Right atrium auricular region (tissue), 2 donors: ENCODE data around the gene BORCS5. TPM values are rescaled to one million over a fixed set of nuclear protein-coding genes. Genes with fewer than 3 reads are reported as not detected.

ENCODE experiments used
- DNase-seq: peaks from one replicate; pipeline ENCODE4 v3.0.0-alpha.2; 2019; ENCODE audit warnings: low spot score
- H3K27ac ChIP-seq, 2 donors: fragments of 200-600 bp; sonication (generic); 1 replicate in 1 of 2; 2 replicates in 1 of 2; pipeline ENCODE4 v1.5.1; 2016 to 2019
- H3K27me3 ChIP-seq, 2 donors: fragments of 200-600 bp; sonication (generic); one replicate each; pipeline versions ENCODE4 v1.5.1 to v1.6.0; 2017 to 2019
- H3K36me3 ChIP-seq: fragments of 200-600 bp; sonication (generic); one replicate; pipeline ENCODE4 v1.5.1; 2016
- H3K4me1 ChIP-seq, 2 donors: fragments of 200-600 bp; sonication (generic); one replicate each; pipeline versions ENCODE4 v1.5.1 to v1.6.0; 2017 to 2019
- H3K4me3 ChIP-seq, 2 donors: fragments of 200-600 bp; sonication (generic); 1 replicate in 1 of 2; 2 replicates in 1 of 2; pipeline ENCODE4 v1.5.1; 2017 to 2019; ENCODE audit warnings: mild to moderate bottlenecking in 1 of 2, moderate library complexity in 1 of 2
- H3K9me3 ChIP-seq, 2 donors: fragments of 200-600 bp; sonication (generic); one replicate each; pipeline ENCODE4 v1.5.1; 2019
- total RNA-seq, 2 donors: library from RNA; depleted of rRNA; stranded (reverse); fragments of >200 nt; gene quantifications; one replicate each; pipeline ENCODE4 v1.1.0, GENCODE V29; 2016
- TF ChIP-seq, protein P1 (sequence below), 2 donors: fragments of 200-600 bp; sonication (generic); IDR thresholded peaks; one replicate each; pipeline ENCODE4 v1.5.1; 2019; ENCODE audit warnings: antibody characterized with exemption in 2 of 2

Gene BORCS5
- total RNA-seq, 2 donors from 2014 or later = 6.2 to 8.0 TPM

DNA sequence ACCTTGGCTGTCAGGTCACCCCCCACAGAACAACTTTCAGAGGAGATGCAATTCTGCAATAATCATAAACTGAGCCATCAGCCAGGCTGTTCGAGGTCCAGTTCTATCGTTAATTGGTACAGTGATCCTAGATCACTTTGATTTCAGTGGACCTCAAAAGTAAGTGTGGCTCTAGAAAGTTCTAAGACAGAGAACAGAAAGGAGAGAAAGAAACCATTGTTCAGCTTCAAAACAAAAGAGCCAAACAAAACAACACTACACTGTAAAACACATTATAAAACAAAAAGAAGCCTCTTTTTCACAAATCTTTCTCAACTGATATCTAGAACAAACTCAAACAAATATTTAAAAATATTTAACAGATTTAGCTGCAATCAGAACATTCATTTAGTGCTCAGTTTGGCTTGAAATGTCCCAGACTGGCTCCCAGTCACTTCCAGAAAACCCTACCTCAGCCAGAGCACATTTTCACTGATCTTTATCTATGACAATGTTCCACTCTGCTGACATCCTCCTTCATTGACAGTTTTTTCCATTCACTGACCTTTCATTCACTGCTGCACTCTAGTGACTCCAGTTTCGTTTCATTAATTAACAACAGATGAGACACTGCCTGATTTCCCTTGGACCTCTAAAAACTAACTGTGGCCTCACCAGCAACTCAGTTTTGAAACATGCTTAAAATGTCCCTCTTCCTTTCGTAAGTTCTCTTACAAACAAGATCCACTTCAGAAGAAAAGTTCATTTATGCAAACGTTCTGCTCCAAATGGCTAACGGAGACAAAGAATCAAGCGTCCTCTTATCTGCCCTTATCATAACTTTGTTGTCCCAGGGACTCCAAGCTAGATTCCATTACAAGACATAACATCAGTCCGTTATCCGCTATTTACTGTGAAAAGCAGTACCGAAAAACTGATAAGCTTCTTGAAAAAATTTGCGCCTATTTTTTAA, 148.9 kb downstream of the BORCS5 start:
- no peaks in the 10 kb centered on the region for H3K9me3 ChIP-seq
- H3K4me1 ChIP-seq = peaks cover 0 to 43% of the 10 kb centered on the region in 2 donors
- TF ChIP-seq, protein P1, sequence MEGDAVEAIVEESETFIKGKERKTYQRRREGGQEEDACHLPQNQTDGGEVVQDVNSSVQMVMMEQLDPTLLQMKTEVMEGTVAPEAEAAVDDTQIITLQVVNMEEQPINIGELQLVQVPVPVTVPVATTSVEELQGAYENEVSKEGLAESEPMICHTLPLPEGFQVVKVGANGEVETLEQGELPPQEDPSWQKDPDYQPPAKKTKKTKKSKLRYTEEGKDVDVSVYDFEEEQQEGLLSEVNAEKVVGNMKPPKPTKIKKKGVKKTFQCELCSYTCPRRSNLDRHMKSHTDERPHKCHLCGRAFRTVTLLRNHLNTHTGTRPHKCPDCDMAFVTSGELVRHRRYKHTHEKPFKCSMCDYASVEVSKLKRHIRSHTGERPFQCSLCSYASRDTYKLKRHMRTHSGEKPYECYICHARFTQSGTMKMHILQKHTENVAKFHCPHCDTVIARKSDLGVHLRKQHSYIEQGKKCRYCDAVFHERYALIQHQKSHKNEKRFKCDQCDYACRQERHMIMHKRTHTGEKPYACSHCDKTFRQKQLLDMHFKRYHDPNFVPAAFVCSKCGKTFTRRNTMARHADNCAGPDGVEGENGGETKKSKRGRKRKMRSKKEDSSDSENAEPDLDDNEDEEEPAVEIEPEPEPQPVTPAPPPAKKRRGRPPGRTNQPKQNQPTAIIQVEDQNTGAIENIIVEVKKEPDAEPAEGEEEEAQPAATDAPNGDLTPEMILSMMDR (IDR thresholded peaks at IDR 0.05) = no peak
- no peaks in the 10 kb centered on the region for H3K36me3 ChIP-seq
- H3K27ac ChIP-seq = peak overlapping the region; percentile 72 to 78
- no peak for DNase-seq
- peak overlapping the region; percentile 19 to 38 for H3K4me3 ChIP-seq
- no peaks in the 10 kb centered on the region for H3K27me3 ChIP-seq

DNA sequence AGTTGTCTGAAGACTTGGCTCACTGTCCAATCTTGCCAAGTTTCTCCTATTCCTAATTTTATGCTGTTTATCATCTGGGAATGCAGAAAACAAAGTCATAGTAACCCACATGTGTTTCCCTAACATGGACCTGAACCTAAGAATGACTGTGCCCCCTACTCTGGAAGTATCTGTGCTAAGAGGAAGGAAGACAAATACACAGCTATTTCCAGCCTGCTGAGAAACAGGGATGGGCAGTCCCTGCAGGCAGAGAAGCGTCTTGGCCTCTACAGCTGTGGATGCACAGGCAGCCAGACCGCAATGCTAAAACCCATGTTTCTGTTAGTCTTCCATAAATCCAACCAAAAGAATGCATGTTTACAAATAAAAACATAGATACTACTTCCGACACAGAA, 149.6 kb downstream of the BORCS5 start:
- DNase-seq = no peak
- H3K27ac ChIP-seq = peak overlapping the region; percentile 72 to 78
- H3K36me3 ChIP-seq = no peaks in the 10 kb centered on the region
- H3K9me3 ChIP-seq = no peaks in the 10 kb centered on the region
- TF ChIP-seq, protein P1 (IDR thresholded peaks at IDR 0.05) = no peak
- H3K4me1 ChIP-seq = peaks cover 0 to 43% of the 10 kb centered on the region in 2 donors
- H3K4me3 ChIP-seq = peak overlapping the region; percentile 19 to 38
- H3K27me3 ChIP-seq = no peaks in the 10 kb centered on the region

DNA sequence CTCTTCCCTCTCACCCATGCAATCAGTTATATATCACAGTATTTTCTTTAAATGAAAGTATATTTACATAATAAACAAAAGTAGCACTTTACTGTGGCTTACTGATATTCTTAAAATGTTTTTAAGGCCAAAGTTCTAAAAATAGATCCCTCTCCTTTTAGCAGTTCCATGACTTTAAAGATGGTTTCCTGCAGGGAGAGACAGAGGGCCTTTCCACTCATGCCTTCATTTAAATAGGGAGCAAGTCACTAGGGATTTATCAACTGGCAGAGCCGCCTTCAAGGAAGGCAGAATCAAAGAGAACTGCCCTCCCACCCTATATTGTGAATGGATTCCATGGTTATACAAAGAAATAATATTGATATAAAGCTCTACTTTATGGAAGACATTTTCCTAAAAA, 150.2 kb downstream of the BORCS5 start:
- H3K4me3 ChIP-seq = no peak overlapping the region
- peak overlapping the region; percentile 72 to 78 for H3K27ac ChIP-seq
- no peaks in the 10 kb centered on the region for H3K36me3 ChIP-seq
- H3K27me3 ChIP-seq = no peaks in the 10 kb centered on the region
- H3K9me3 ChIP-seq = no peaks in the 10 kb centered on the region
- peaks cover 0 to 43% of the 10 kb centered on the region in 2 donors for H3K4me1 ChIP-seq
- no peak for DNase-seq
- TF ChIP-seq, protein P1 (IDR thresholded peaks at IDR 0.05) = no peak

DNA sequence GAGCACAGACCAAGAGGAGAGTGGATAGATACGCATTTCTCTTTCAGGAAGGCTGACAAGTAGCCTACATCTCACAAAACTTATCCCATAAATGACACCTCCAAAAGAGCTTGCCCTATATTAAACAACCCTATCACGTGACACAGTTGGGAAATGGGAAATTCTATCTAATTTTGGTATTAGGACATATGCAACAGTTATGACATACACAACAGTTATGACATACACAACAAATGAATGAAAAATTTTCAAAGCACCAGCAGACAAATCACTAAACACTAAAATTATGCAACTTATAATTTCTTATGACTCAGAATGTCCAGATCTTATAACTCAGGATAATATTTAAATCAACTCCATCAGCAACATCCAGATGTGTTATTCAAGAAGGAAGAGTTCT, 151.7 kb downstream of the BORCS5 start:
- no peaks in the 10 kb centered on the region for H3K9me3 ChIP-seq
- TF ChIP-seq, protein P1 (IDR thresholded peaks at IDR 0.05) = no peak
- peaks cover 0 to 42% of the 10 kb centered on the region in 2 donors for H3K4me1 ChIP-seq
- no peak for DNase-seq
- no peaks in the 10 kb centered on the region for H3K27me3 ChIP-seq
- no peak overlapping the region for H3K27ac ChIP-seq
- H3K4me3 ChIP-seq = no peak overlapping the region
- no peaks in the 10 kb centered on the region for H3K36me3 ChIP-seq

DNA sequence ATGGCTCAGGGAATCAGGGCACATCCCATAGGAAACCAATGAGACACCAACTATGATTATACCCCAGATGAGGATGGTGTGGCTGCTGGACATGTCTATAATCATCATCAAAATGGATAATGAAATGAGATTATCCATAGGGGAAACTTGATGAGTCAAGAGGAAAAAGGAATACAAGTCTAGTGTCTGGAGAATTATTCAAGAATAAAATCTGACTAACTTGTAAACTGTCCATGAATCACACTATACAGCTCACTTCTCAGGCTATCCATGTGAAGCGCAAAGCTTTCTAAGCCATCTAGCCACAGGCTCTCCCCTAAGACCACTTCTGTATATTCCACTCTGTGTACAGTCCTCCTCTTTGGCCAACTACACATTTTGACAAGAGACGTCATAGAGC, 153.3 kb downstream of the BORCS5 start:
- no peaks in the 10 kb centered on the region for H3K27me3 ChIP-seq
- peak overlapping the region in 1 of 2 donors; percentile 47 for H3K27ac ChIP-seq

More for the DNA sequence above, 153.3 kb downstream of the BORCS5 start:
- Histone ChIP-seq H3K9me3 (no peaks in the 10 kb centered on the region), H3K36me3 (no peaks in the 10 kb centered on the region), H3K4me1 (peaks cover 0 to 30% of the 10 kb centered on the region in 2 donors), H3K4me3 (no peak overlapping the region)
- TF ChIP-seq, protein P1 (IDR thresholded peaks at IDR 0.05) = no peak
- no peak for DNase-seq
